Right lobe of liver (tissue), 6 donors: ENCODE data around the gene TP53RK. TPM values are rescaled to one million over a fixed set of nuclear protein-coding genes. Genes with fewer than 3 reads are reported as not detected.

ENCODE experiments used
- ATAC-seq, 4 donors: fragments of 200-7000 bp; cut with Tn5 transposase; one replicate each; pipeline ENCODE4 v1.9.1; 2020; ENCODE audit warnings: mild to moderate bottlenecking in 4 of 4, moderate library complexity in 4 of 4
- DNase-seq, 3 donors: peaks; one replicate each; pipeline ENCODE4 v3.0.0-alpha.2; 2020
- H3K27ac ChIP-seq, 3 donors: fragments of 200-600 bp; one replicate each; pipeline ENCODE4 v1.8.0; 2022
- H3K27me3 ChIP-seq, 2 donors: fragments of 200-600 bp; one replicate each; pipeline ENCODE4 v1.8.0; 2022
- H3K36me3 ChIP-seq, 4 donors: fragments of 200-600 bp; sonication (generic) in 1 of 4; one replicate each; pipeline versions ENCODE4 v1.5.1 to v1.8.0; 2017 to 2022; ENCODE audit warnings: control low read depth in 1 of 4
- H3K4me1 ChIP-seq, 4 donors: fragments of 200-600 bp; sonication (generic) in 1 of 4; one replicate each; pipeline versions ENCODE4 v1.5.1 to v1.8.0; 2017 to 2022; ENCODE audit warnings: control low read depth in 1 of 4
- H3K4me3 ChIP-seq, 3 donors: fragments of 200-600 bp; one replicate each; pipeline ENCODE4 v1.8.0; 2022
- H3K9me3 ChIP-seq, 4 donors: fragments of 200-600 bp; sonication (generic) in 1 of 4; one replicate each; pipeline versions ENCODE4 v1.5.1 to v1.8.0; 2017 to 2022; ENCODE audit warnings: control low read depth in 1 of 4
- POLR2A ChIP-seq: fragments of 450-650 bp; IDR thresholded peaks from one replicate; pipeline ENCODE4 v1.6.1; 2017; ENCODE audit warnings: antibody characterized with exemption, mild to moderate bottlenecking
- whole genome bisulfite sequencing: methylation state at CpG from one replicate; pipeline ENCODE4 v1.1.6; 2018; ENCODE audit warnings: low coverage, low lambda C conversion rate; ENCODE audit not compliant: insufficient coverage; ENCODE audit errors: missing lambda C conversion rate; 5-methylcytosine and 5-hydroxymethylcytosine counted together
- intact Hi-C, 2 donors: fragments of 100-400 bp; cut with DNase I; formaldehyde crosslinking; loops; one replicate each; pipeline versions ENCODE4 v1.11.2 to v1.14.1; 2022
- total RNA-seq, 6 experiments: library from RNA; depleted of rRNA in 2 of 6; stranded (reverse); fragments of >200 nt in 2 of 6; fragmentation: NEBNext Ultra II Directional in 3 of 6; extraction: Animal tissue kit (Norgen Biotek cat#: 25700) in 3 of 6; gene quantifications; one replicate each; pipeline versions ENCODE4 v1.1.0 to v1.2.4, GENCODE V29; 2016 to 2023
- TF ChIP-seq, protein P1 (sequence below), 4 donors: fragments of 200-600 bp in 3 of 4; fragments of 450-650 bp in 1 of 4; IDR thresholded peaks; one replicate each; pipeline versions ENCODE4 v1.5.1 to v1.8.0; 2016 to 2022; ENCODE audit warnings: antibody characterized with exemption in 4 of 4, mild to moderate bottlenecking in 2 of 4
- donor health status: DM: no; HTN: yes; CAD: no.
- donor health status: DM: no; HTN: no; CAD: no.
- donor health status: DM: no; HTN: no; CAD: no.
- donor health status: DM: no; HTN: yes; CAD: no.
- donor health status: DM: no; HTN: yes; CAD: no.

The TP53RK gene
- total RNA-seq, 6 experiments from 2014 or later = 3.1 to 10.0 (median 5.2) TPM

DNA sequence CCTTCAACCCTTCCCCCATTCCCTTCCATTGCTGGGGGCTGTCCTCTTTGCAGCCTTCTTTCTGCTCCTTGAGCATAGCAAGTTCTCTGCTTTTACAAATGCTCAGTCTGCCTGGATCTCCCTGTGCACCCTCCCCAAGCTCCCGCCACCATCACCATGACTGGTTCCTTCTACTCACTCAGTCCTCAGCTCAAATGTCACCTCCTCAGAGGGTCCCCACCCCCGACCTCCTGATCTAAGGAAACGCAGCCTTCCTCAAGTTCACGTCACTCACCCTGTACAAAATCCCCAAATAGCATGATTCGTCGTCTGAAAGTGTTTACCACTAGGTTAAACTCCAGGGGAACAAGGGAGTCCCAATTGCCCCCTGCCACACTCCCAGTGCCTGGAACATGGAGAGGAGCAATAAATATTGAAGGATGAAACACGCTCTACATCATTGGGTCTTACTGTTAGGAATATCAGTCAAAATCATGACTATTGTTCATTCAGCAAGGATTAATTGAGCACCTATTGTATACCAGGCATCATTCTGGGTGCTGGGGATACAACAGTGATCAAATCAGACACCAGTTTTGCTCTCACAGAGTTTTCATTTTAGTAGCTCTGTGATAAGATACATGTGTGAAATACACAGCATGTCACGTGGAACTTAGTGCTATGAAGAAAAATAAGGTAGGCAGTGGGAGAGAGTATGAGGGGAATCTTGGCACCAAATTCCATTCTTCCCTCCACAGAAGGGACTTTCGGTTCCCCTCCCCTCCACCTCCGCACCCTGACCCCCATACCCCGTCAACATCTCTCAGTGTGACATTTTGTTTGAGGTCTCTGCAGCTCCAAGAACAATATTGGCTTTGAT is 15.6 kb downstream of the TP53RK start:
- Histone ChIP-seq H3K4me1 (peaks cover 0 to 31% (median 8%) of the 10 kb centered on the region in 4 donors), H3K36me3 (no peaks in the 10 kb centered on the region), H3K4me3 (no peak overlapping the region), H3K9me3 (no peaks in the 10 kb centered on the region), H3K27ac (no peak overlapping the region), H3K27me3 (no peaks in the 10 kb centered on the region)
- DNase-seq = no peak
- intact Hi-C loops = no loop called here
- TF ChIP-seq POLR2A = no peak
- TF ChIP-seq, protein P1, sequence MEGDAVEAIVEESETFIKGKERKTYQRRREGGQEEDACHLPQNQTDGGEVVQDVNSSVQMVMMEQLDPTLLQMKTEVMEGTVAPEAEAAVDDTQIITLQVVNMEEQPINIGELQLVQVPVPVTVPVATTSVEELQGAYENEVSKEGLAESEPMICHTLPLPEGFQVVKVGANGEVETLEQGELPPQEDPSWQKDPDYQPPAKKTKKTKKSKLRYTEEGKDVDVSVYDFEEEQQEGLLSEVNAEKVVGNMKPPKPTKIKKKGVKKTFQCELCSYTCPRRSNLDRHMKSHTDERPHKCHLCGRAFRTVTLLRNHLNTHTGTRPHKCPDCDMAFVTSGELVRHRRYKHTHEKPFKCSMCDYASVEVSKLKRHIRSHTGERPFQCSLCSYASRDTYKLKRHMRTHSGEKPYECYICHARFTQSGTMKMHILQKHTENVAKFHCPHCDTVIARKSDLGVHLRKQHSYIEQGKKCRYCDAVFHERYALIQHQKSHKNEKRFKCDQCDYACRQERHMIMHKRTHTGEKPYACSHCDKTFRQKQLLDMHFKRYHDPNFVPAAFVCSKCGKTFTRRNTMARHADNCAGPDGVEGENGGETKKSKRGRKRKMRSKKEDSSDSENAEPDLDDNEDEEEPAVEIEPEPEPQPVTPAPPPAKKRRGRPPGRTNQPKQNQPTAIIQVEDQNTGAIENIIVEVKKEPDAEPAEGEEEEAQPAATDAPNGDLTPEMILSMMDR (IDR thresholded peaks at IDR 0.05) = no peak
- 71% methylated on average over 8 of the region's 11 CpGs for WGBS
- ATAC-seq = no peak

DNA sequence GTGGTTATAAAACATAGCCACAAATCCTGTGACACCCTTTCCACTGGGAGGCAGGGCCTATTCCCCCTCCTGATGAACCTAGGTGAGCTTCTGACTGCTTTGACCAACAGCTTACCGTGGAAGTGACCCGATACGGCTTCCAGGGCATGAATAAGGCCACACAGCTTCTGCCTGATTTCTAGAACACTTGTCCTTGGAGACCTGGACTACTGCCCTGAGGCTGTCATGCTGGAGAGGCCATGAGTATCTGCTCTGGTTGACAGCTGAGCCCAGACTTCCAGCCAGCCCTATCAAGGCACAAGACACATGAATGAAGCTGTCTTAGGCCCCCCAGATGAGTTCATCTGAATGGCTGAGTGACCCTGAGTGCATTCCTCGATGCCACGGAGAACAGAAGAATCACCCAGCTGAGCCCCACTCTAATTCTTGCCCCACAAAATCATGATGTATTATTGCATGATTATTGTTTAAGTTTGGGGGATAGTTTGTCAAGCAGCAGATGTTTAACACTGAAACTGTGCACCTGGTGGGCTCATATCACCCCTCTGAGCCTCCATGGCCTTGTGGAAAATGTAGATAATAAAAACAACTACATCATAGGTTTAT is 16.6 kb downstream of the TP53RK start:
- H3K27ac ChIP-seq = no peak overlapping the region
- DNase-seq = no peak
- TF ChIP-seq, protein P1 (IDR thresholded peaks at IDR 0.05) = no peak
- TF ChIP-seq POLR2A = no peak
- intact Hi-C loops = no loop called here
- H3K4me3 ChIP-seq = no peak overlapping the region
- no peaks in the 10 kb centered on the region for H3K9me3 ChIP-seq
- no peak for ATAC-seq
- peaks cover 0 to 32% (median 12%) of the 10 kb centered on the region in 4 donors for H3K4me1 ChIP-seq
- H3K27me3 ChIP-seq = no peaks in the 10 kb centered on the region
- no peaks in the 10 kb centered on the region for H3K36me3 ChIP-seq
- no CpG with 5 or more reads among the region's 5 CpGs for WGBS

DNA sequence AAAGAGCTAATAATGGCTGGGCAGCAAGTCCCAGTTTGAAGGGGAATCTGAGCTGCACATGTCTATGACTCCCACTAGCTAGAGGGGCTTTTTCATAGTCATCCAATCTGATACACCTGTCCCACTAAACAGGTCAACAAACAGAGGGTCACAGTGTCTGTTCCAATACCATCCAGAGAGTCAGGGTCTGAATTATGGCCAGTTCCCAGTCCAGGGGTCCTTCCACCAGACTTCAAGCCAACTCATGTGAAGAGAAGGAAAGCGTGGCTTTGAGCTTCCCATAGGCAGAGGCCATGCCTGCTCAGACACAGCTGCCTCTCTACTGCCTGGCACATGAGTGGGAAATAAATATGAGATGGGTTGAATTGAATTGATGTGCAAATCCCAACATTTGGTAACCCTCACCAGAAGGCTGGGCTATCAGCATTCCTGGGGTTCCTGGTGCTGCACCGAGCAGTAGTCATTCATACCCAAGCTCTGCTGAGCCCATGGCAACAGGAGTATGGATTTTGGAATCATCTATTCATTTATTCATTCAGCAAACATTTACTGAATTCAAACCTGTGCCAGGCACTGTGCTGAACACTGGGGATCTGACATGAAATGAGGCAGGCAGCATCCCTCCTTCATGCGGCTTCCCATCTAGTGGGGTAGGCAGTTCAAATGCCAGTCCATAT is 17.2 kb downstream of the TP53RK start:
- DNase-seq (no peak), ATAC-seq (no peak)
- H3K27ac ChIP-seq = peak overlapping the region in 1 of 3 donors; percentile 29
- H3K27me3 ChIP-seq = no peaks in the 10 kb centered on the region
- H3K4me3 ChIP-seq = no peak overlapping the region
- H3K4me1 ChIP-seq = peaks cover 0 to 33% (median 13%) of the 10 kb centered on the region in 4 donors
- no peaks in the 10 kb centered on the region for H3K36me3 ChIP-seq
- intact Hi-C loops = no loop called here
- no peaks in the 10 kb centered on the region for H3K9me3 ChIP-seq
- TF ChIP-seq, protein P1 (IDR thresholded peaks at IDR 0.05) = no peak
- TF ChIP-seq POLR2A = no peak
- 94% methylated on average over 2 of the region's 3 CpGs for WGBS

DNA sequence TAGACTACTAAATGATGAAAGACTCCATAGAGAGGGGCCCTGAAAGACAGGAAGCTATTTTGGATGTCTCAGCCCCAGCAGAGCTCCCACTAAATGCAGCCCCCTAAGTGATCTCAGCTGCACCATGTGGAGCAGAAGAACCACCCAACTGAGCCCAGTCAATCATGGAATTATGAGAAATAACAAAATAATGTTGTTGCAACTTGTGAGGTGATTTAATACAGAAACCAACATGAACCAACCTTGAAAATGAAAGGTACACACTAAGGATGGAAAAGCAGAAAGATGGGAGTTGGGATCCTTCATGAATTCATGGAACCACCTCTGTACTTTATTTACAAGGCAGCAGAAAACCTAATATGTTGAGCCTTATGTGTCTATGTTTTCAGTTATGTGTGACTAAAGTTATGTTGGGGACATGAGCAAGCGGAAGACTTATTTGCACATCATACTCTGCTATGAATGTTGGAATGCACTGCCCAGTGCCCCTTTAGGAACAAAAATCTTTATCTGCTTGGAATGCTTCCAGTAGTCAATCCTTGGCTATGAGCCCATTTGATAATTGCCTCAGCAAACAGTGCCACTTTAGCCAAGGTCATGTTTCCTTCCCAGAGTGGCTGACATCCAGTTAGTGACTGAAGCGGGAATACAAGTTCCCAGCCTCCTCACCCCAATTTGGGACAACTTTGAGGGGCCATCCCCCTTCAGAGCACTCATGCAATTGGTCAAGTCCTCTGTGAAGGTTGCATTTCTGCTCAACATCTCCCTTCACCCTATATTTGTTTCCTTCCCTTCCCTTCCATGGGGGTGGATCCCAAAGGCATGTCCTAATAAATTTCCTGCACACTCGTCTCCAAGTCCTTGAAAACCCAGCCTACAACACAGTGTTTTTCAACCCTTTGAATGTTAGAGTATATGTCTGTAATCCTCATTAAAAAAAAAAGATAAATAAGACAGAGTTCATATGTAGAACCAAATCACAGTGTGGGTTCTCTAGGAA is 18.4 kb downstream of the TP53RK start:
- Histone ChIP-seq H3K27ac (peak overlapping the region in 1 of 3 donors; percentile 29), H3K4me1 (peaks cover 0 to 34% (median 14%) of the 10 kb centered on the region in 4 donors), H3K36me3 (no peaks in the 10 kb centered on the region), H3K9me3 (no peaks in the 10 kb centered on the region), H3K4me3 (no peak overlapping the region), H3K27me3 (no peaks in the 10 kb centered on the region)
- TF ChIP-seq, protein P1 (IDR thresholded peaks at IDR 0.05) = no peak
- TF ChIP-seq POLR2A = no peak
- DNase-seq = peak in 1 of 3 donors; percentile 53
- intact Hi-C loops = no loop called here
- peak; percentile 54 to 58 (median 57) for ATAC-seq
- 15% methylated on average over 2 of the region's 3 CpGs for WGBS
